Muscle layer of colon (tissue), 2 donors: ENCODE results near the gene ARL13B.
"Not testable (repeated sequence)": the region's sequence is repeated elsewhere in the genome, so short reads cannot be mapped to it uniquely, and the experiment has no call there.

Source experiments
- H3K27ac ChIP-seq: one replicate; pipeline ENCODE4 v1.7.0; 2013; ENCODE audit warnings: low read depth, mild to moderate bottlenecking, low read length, moderate library complexity
- H3K27me3 ChIP-seq, 2 donors: one replicate each; pipeline ENCODE4 v1.7.0; 2013; ENCODE audit warnings: low read length in 2 of 2, mild to moderate bottlenecking in 2 of 2; ENCODE audit not compliant: insufficient read depth in 2 of 2, control insufficient read depth in 1 of 2
- H3K36me3 ChIP-seq: one replicate; pipeline ENCODE4 v1.7.0; 2013; ENCODE audit warnings: mild to moderate bottlenecking, low read length; ENCODE audit not compliant: insufficient read depth
- H3K4me1 ChIP-seq: one replicate; pipeline ENCODE4 v1.7.0; 2013; ENCODE audit warnings: mild to moderate bottlenecking, low read length; ENCODE audit not compliant: insufficient read depth
- H3K4me3 ChIP-seq, 2 donors: one replicate each; pipeline ENCODE4 v1.7.0; 2013; ENCODE audit warnings: low read length in 2 of 2, low read depth in 1 of 2, mild to moderate bottlenecking in 1 of 2, moderate library complexity in 1 of 2
- H3K9ac ChIP-seq: one replicate; pipeline ENCODE4 v1.7.0; 2013; ENCODE audit warnings: low read length
- H3K9me3 ChIP-seq: one replicate; pipeline ENCODE4 v1.7.0; 2013; ENCODE audit warnings: mild to moderate bottlenecking, low read length
- donor health status: abdominal sarcoma.
- donor health status: Adenocarcinoma of cecum.

Gene ARL13B

DNA sequence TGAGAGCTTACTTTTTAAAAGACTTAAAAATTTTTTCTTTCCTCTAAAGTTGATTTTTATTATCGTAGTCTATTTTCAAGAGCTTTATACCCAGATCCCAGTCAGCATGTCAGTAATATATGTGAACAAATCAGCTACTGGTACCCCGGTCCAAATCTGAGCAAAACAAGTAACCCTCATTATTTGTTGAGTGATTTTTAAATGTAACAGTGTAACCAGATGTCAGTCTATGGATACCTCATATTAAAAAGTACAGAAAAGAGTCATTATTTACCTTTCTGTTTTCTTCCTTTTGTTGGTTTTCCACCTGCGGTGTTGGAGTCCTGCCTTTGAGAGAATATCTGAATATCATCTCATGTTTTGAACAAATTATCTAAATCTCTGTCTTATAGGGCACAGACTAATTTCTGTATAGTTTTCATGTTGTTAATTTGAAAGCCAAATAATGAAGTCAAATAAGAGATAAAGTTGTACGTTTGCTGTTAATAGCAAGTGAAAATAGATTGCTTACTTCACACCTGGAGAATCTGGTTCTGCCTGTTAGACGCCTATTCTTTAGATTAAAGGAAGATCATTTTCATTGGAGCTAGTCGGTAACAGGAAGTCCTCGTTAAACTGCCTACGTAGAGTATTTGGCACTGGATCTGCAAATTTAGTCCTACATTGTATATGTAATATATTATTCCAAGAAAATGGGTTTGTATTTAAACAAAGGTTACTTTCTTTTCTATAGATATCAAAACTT, 48.3 kb downstream of the ARL13B start, which contains the start of gene STX19:
Gene STX19 (minus strand): TSS at position 505 of the 745 bp plus-strand sequence. CDS start 13,328 bp downstream, outside the sequence.
- Histone ChIP-seq H3K27me3 (no peaks in the 10 kb centered on the region), H3K27ac (no peak within 1 kb of the TSS), H3K9me3 (no peaks in the 10 kb centered on the region), H3K9ac (no peak within 1 kb of the TSS), H3K4me1 (no peaks in the 10 kb centered on the region), H3K36me3 (no peaks in the 10 kb centered on the region), H3K4me3 (no peak within 1 kb of the TSS)

DNA sequence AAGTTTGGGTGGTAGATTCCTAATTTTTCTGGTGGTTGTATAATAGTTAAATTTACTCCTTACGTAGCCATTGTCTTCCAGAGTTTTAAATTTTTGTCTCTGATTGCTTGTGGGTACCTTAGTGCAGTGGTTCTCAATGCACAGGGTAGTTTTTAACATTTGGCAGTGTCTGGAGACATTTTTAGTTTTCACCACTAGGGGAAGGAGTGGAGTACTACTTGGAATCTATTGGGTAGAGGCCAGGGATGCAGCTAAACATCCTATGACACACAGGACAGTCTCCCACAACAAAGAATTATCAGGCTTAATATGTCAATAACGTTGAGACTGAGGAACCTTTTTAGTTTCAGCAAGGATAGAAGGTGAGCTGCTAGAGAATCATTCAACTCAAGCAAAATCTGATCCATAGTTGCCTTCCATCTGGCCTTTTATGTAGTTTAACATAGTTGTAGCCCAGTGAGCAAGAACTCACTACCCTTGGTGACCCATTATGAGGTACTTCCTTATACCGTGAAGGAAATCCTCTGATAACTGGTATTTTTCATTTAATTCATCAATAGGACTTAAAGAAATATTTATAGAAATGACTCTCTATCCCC, 57.1 kb downstream of the ARL13B start:
- Histone ChIP-seq H3K9me3 (no peaks in the 10 kb centered on the region), H3K36me3 (no peaks in the 10 kb centered on the region), H3K27ac (no peak overlapping the region), H3K27me3 (no peaks in the 10 kb centered on the region), H3K4me1 (no peaks in the 10 kb centered on the region), H3K9ac (no peak overlapping the region), H3K4me3 (no peak overlapping the region)

DNA sequence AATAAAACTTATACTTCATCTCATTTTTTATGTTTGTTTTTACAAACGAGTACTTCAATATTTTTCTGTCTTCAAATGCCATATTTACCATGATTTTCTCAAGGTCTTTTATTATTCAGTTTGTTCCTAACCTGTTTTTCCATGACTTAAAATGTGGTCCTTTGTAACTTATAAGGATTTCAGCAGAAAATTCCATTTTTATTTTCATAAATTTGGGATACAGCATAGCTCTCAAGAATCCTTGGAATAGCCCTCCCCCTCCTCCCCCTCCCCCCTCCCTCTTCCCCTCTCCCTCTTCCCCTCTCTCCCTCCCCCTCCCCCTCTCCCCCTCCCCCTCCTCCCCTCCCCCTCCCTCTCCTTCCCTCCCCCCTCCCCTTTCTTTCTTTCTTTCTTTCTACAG, 63.3 kb downstream of the ARL13B start:
- Histone ChIP-seq H3K4me3 (no peak overlapping the region), H3K36me3 (no peaks in the 10 kb centered on the region), H3K4me1 (no peaks in the 10 kb centered on the region), H3K9me3 (no peaks in the 10 kb centered on the region), H3K27me3 (no peaks in the 10 kb centered on the region), H3K9ac (no peak overlapping the region), H3K27ac (no peak overlapping the region)

DNA sequence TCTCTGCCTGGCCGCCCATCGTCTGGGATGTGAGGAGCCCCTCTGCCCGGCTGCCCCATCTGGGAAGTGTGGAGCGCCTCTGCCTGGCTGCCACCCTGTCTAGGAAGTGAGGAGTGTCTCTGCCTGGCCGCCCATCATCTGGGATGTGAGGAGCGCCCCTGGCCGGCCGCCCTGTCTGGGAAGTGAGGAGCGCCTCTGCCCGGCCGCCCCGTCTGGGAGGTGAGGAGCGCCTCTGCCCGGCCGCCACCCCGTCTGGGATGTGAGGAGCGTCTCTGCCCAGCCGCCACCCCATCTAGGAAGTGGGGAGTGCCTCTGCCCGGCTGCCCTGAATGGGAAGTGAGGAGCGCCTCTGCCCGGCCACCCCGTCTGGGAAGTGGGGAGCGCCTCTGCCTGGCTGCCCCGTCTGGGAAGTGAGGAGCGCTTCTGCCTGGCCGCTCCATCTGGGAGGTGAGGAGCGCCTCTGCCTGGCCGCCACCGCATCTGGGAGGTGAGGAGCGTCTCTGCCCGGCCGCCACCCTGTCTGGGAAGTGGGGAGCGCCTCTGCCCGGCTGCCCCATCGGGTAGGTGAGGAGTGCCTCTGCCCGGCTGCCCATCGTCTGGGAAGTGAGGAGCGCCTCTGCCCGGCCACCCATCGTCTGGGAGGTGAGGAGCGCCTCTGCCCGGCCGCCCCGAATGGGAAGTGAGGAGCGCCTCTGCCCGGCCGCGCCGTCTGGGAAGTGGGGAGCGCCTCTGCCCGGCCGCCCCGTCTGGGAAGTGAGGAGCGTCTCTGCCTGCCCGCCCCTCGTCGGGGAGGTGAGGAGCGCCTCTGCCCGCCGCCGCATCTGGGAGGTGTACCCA, 64.4 kb downstream of the ARL13B start:
- not testable (repeated sequence) for H3K27me3 ChIP-seq, H3K27ac ChIP-seq, H3K4me3 ChIP-seq, H3K9me3 ChIP-seq, H3K9ac ChIP-seq, H3K4me1 ChIP-seq, H3K36me3 ChIP-seq

DNA sequence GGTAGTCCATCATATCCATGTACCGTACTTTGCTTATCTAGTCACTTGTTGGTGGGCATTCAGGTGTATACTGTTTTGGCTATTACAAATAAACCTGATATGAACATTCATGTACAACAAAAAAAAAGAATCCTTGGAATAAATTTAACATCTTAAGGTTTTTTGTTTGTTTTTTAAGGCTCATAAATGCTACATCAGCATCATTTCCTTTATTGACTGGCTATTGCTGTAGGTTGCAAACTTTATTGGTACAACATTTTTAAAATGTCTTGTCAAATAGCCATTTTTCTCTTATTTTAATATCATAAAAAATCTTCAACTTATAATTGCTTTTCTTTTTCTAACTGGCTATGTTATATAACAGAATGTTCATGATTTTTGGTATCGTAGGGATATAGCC, 66.6 kb downstream of the ARL13B start:
- H3K4me3 ChIP-seq, result no peak overlapping the region
- no peaks in the 10 kb centered on the region for H3K27me3 ChIP-seq
- H3K27ac ChIP-seq, result no peak overlapping the region
- no peaks in the 10 kb centered on the region for H3K9me3 ChIP-seq
- H3K36me3 ChIP-seq, result no peaks in the 10 kb centered on the region
- no peaks in the 10 kb centered on the region for H3K4me1 ChIP-seq
- no peak overlapping the region for H3K9ac ChIP-seq

DNA sequence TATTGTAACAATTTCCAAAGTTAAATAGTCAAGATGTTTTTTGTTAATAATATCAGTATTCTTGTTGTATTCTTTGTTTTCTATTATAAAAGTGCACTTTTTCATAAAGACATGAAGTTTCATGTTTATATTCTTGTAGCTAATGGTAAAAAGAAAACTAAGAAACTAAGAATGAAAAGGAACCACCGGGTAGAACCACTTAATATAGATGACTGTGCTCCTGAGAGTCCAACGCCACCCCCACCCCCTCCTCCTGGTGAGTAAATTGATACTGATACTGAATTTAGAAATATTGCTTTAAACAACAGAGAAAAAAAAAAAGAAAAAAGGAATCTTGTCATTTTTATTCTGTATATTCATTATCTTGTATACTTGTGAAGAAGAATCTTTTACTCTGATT, 69.3 kb downstream of the ARL13B start:
- H3K9ac ChIP-seq, result no peak overlapping the region
- no peaks in the 10 kb centered on the region for H3K27me3 ChIP-seq

DNA sequence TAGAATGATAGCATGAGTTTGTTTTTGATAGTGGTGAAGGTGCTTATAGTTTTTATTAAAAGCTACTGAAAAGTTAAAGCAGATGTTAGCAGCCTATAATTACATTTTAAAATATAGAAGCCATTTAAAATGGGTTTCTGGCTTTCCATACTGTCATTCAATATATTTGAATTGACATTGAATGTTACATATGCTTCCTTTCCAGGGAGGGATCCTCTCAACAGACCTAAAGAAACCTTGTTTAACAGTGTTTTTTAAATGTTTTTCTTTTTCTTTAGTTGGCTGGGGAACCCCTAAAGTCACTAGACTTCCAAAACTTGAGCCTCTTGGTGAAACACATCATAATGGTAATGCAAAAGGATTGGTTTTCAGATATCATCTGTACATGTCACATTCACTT, 70.6 kb downstream of the ARL13B start:
- H3K27ac ChIP-seq, result no peak overlapping the region
- no peak overlapping the region for H3K9ac ChIP-seq
- H3K4me1 ChIP-seq, result no peaks in the 10 kb centered on the region
- H3K27me3 ChIP-seq, result no peaks in the 10 kb centered on the region
- H3K9me3 ChIP-seq, result no peaks in the 10 kb centered on the region
- H3K4me3 ChIP-seq, result no peak overlapping the region
- H3K36me3 ChIP-seq, result no peaks in the 10 kb centered on the region

More for the DNA sequence above, 69.3 kb downstream of the ARL13B start:
- Histone ChIP-seq H3K36me3 (no peaks in the 10 kb centered on the region), H3K4me1 (no peaks in the 10 kb centered on the region), H3K9me3 (no peaks in the 10 kb centered on the region), H3K27ac (no peak overlapping the region), H3K4me3 (no peak overlapping the region)

DNA sequence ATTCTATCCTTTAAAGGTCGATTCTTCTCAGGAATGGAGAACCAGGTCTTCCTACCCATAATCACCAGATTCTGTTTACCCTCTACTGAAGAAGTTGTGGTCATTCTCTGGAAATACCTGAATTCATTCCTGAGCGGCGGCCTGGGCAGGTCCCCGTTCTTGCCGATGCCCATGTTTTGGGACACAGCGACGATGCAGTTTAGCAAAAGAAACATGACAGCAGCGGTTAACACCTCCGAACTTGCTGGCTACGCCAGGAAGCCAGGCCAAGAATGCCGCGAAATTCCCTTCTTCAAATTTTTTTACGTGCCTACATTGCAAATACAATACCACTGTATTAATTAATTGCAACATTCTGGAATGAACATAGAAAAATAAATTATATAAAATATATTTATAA, 81.3 kb downstream of the ARL13B start:
- Histone ChIP-seq H3K4me3 (no peak overlapping the region), H3K4me1 (peaks cover 9% of the 10 kb centered on the region), H3K27ac (no peak overlapping the region), H3K9me3 (no peaks in the 10 kb centered on the region), H3K9ac (no peak overlapping the region), H3K27me3 (no peaks in the 10 kb centered on the region), H3K36me3 (peaks cover 9% of the 10 kb centered on the region)

DNA sequence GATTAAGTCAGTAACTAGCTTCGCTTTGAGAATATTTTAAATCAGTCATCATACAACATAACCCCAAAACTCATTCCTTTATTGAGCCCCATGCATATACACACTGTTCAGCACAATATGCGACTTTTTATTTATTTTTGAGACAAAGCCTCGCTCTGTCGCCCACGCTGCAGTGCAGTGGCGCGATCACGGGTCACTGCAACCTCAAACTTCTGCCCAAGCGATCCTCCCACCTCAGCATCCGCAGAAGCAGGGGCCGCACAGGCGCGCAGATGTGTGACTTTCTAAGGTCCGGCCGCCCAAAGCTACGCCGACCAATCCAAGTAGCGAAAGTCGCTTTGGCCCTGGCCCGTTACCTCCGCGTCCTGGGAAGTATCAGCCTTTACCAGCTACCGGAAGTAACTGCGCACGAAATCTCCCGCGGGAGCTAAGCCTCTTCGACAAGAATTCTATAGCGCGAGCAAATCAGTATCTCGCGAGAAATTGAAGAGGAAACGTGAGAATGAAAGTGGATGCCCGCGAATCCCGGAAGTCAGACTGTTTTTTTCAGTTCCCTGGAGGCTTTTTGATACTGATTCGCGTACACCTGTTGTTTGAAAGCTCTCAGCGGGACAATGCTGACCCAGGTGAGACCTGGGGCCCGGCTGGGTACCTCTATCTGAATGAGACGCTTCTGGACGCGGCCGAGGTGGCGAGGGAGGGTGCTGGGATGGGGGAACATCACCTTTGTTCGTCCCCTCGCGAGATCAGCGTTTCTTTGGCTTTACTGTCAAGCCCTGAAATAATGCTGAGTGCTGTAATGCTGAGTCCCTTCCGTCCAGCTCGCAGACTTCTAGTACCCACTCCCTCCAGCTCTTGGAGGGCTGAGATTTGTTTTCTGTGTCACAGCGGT, 82.8 kb downstream of the ARL13B start, which contains the start of the genes DHFR2 and NSUN3:
Gene DHFR2 (minus strand): TSS at position 404 of the 892 bp plus-strand sequence. CDS start 1,405 bp downstream, outside the sequence.
Gene NSUN3 (plus strand): TSS at position 549 of the 892 bp plus-strand sequence. CDS start 66 bp downstream, at position 615.
- peaks cover 13% of the 10 kb centered on the region for H3K36me3 ChIP-seq
- peak within 1 kb of the TSS; percentile 35 to 93 for H3K4me3 ChIP-seq
- peak within 1 kb of the TSS; percentile 93 for H3K27ac ChIP-seq
- no peaks in the 10 kb centered on the region for H3K9me3 ChIP-seq
- no peaks in the 10 kb centered on the region for H3K27me3 ChIP-seq
- peak within 1 kb of the TSS; percentile 74 for H3K9ac ChIP-seq
- peaks cover 9% of the 10 kb centered on the region for H3K4me1 ChIP-seq

DNA sequence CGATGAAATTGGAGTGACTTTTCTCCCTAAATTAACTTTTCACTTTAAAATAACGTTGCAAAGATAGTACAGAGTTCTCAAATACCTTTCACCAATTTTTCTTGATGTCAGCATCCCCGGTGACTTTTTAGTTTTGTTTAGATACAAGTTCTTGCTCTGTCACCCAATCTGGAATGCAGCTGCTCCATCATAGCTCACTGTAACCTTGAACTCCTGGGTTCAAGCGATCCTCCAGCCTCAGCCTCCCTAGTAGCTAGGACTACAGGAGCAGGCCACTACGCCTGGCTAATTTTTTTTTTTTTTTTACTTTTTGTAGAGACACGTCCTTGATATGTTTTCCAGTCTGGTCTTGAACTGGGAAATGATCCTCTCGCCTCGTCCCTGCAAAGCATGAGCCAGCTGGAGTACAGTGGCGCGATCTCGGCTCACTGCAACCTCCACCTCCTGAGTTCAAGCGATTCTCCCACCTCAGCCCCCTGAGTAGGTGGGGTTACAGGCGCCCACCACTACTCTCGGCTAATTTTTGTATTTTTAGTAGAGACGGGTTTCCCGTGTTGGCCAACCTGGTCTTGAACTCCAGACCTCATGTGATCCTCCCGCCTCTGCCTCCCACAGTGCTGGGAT, 83.7 kb downstream of the ARL13B start:
- Histone ChIP-seq H3K9ac (peak overlapping the region; percentile 74), H3K4me1 (peaks cover 9% of the 10 kb centered on the region), H3K27me3 (no peaks in the 10 kb centered on the region), H3K27ac (peak overlapping the region; percentile 93), H3K9me3 (no peaks in the 10 kb centered on the region), H3K36me3 (peaks cover 13% of the 10 kb centered on the region), H3K4me3 (peak overlapping the region; percentile 35 to 93)
